Measurements from ENCODE around the gene MBD4. TPM values are rescaled to one million over a fixed set of nuclear protein-coding genes. Genes with fewer than 3 reads are reported as not detected.
"Not testable (repeated sequence)": the region's sequence is repeated elsewhere in the genome, so short reads cannot be mapped to it uniquely, and the experiment has no call there.

Gene MBD4
- total RNA-seq, 4 donors from 2014 or later = 12.1 to 23.3 (median 16.4) TPM

DNA sequence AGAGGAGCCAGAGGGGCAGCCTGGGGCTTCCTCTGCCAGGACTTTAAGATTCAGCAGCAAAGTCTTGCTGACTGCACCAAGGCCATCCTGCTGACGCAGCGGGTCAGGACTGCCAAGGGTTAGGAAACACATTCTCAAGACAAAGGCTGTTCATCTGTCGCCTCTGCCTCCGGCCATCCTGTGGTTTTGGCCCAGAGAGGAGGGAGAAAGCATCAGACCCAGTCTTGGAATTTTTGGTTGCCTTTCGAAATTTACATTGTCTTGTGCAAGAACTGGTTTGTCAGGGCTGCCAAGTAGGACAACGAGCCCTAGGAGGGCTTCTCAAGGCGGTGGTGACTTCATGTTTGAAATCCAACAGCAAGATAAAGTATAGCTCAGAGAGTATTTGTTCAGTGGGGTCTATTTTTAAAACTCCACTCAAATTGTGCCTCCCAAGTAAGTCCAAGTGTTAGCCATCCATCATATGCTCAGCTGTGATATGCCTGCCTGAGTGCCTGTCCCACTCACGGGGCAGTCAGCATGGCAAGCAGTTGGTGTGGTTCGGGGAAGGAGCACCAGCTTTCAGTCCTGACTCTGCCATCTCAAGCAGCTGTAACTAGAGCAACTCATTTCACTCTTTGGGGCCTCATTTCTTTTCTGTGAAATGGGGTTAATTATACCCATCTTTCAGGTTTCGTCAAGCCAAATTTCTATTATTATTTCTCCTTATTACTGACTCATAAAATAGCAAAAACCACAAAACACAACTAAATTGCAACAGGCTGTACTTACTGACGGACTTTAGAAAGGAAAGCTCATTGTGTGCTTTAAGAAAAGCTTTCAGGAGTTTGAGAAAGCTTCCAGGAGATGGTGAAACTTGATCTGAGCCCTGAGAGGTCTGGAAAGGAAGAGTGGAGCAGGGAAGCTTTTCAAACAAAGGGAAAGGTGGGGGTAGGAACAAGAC is 46.2 kb upstream of the MBD4 start:
- Histone ChIP-seq H3K27me3 (no peaks in the 10 kb centered on the region), H3K9me3 (no peaks in the 10 kb centered on the region), H3K27ac (replicated peaks in 1 of 4) (peak overlapping the region; percentile 33 to 60 (median 54)), H3K4me3 (no peak overlapping the region), H3K36me3 (peaks cover 0 to 73% (median 44%) of the 10 kb centered on the region in 4 donors), H3K4me1 (peaks cover 26 to 42% (median 37%) of the 10 kb centered on the region in 4 donors)
- TF ChIP-seq, protein P1, sequence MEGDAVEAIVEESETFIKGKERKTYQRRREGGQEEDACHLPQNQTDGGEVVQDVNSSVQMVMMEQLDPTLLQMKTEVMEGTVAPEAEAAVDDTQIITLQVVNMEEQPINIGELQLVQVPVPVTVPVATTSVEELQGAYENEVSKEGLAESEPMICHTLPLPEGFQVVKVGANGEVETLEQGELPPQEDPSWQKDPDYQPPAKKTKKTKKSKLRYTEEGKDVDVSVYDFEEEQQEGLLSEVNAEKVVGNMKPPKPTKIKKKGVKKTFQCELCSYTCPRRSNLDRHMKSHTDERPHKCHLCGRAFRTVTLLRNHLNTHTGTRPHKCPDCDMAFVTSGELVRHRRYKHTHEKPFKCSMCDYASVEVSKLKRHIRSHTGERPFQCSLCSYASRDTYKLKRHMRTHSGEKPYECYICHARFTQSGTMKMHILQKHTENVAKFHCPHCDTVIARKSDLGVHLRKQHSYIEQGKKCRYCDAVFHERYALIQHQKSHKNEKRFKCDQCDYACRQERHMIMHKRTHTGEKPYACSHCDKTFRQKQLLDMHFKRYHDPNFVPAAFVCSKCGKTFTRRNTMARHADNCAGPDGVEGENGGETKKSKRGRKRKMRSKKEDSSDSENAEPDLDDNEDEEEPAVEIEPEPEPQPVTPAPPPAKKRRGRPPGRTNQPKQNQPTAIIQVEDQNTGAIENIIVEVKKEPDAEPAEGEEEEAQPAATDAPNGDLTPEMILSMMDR (IDR thresholded peaks at IDR 0.05) = no peak
- TF ChIP-seq POLR2AphosphoS5 (IDR thresholded peaks at IDR 0.05) (peak; percentile 45 to 57), POLR2A (IDR thresholded peaks at IDR 0.05; ENCODE audit: low read depth) (no peak), EP300 (IDR thresholded peaks at IDR 0.05) (no peak)
- peak; percentile 93 for DNase-seq (ENCODE audit: extremely low spot score)
- intact Hi-C loops (cut with DNase I) = no loop called here
- 75% methylated on average over 11 of the region's 11 CpGs for WGBS

DNA sequence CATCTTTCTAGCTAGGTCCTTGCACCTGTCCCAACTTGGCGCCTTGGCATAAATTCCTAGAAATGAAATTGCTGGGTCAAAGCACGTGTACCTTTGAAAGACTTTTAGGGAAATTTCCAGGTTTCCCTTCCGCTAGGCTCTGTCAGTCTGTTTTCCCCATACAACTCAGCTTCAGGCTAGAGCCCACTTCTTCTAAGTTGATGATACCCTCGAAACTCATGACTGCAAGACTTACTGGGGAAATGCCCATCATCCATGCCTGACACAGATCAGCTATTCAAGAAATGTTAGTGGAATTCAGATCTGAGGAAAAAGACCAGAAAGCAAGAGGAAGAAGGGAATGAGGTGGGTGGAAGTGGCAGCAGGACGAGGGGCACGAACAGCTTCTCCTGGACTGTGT is 45.4 kb upstream of the MBD4 start:
- intact Hi-C loops (cut with DNase I); H3K4me3 ChIP-seq; H3K9me3 ChIP-seq; DNase-seq (ENCODE audit: extremely low spot score); H3K27me3 ChIP-seq: not testable (repeated sequence)
- peaks cover 21 to 40% (median 30%) of the 10 kb centered on the region in 4 donors for H3K4me1 ChIP-seq
- 96% methylated on average over 6 of the region's 6 CpGs for WGBS
- H3K36me3 ChIP-seq = peaks cover 1 to 79% (median 48%) of the 10 kb centered on the region in 4 donors
- peak overlapping the region in 2 of 4 donors; percentile 33 to 41 for H3K27ac ChIP-seq (replicated peaks in 1 of 4)

DNA sequence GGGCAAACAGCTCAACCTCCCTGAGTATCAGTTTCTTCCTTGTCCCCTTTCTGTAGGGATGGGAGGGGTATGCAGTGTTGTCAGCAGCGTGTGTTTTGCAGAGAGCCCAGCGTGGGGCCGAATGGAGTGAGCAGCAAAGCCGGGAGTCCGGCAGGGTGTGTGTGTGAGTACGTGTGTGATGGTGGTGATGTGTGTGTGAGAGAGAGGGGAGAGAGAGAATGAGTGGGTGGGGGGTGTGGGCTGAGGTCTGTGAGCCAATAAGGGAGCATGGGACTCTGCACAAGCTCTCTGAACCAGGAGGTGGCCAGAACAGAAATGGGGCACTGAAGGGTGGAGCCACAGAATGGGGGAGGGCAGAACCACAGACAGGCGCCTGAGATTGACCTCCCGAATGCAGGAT is 44.1 kb upstream of the MBD4 start:
- TF ChIP-seq EP300 (IDR thresholded peaks at IDR 0.05) = no peak
- no peak for TF ChIP-seq POLR2A (IDR thresholded peaks at IDR 0.05; ENCODE audit: low read depth)
- TF ChIP-seq, protein P1 (IDR thresholded peaks at IDR 0.05) = no peak
- TF ChIP-seq POLR2AphosphoS5 (IDR thresholded peaks at IDR 0.05) = no peak
- peaks cover 21 to 37% (median 28%) of the 10 kb centered on the region in 4 donors for H3K4me1 ChIP-seq
- peaks cover 11 to 85% (median 55%) of the 10 kb centered on the region in 4 donors for H3K36me3 ChIP-seq
- H3K27me3 ChIP-seq = no peaks in the 10 kb centered on the region
- intact Hi-C loops (cut with DNase I) = no loop called here
- WGBS = 92% methylated on average over 8 of the region's 8 CpGs
- no peak overlapping the region for H3K4me3 ChIP-seq
- no peak for DNase-seq (ENCODE audit: extremely low spot score)
- no peak overlapping the region for H3K27ac ChIP-seq (replicated peaks in 1 of 4)
- H3K9me3 ChIP-seq = no peaks in the 10 kb centered on the region

DNA sequence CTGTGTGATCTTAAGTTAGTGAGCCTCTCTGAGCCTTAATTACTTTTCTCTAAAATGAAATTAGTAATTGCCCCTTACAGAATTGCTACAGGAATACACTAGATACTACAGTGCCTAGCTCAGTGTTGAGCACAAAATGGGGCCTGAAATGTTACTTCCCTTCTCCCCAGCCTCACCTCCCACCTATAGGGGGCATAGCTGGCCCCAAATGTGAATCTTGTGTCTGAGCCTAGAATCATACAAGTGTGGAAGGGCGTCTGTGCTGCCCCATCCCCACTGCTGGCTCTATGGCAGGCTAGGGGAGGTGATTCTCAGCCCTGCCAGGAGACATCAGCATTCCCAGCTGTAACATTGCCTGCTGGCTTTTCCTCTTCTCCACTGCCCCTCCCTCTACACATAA is 43.0 kb upstream of the MBD4 start:
- H3K27me3 ChIP-seq = no peaks in the 10 kb centered on the region
- 67% methylated on average over 1 of the region's 1 CpG for WGBS
- DNase-seq (ENCODE audit: extremely low spot score) = no peak
- peaks cover 21 to 37% (median 28%) of the 10 kb centered on the region in 4 donors for H3K4me1 ChIP-seq
- no peaks in the 10 kb centered on the region for H3K9me3 ChIP-seq
- H3K27ac ChIP-seq (replicated peaks in 1 of 4) = peak overlapping the region in 2 of 4 donors; percentile 31 to 53
- H3K36me3 ChIP-seq = peaks cover 14 to 90% (median 60%) of the 10 kb centered on the region in 4 donors
- intact Hi-C loops (cut with DNase I) = no loop called here
- no peak overlapping the region for H3K4me3 ChIP-seq
- TF ChIP-seq EP300 (IDR thresholded peaks at IDR 0.05) (no peak), POLR2AphosphoS5 (IDR thresholded peaks at IDR 0.05) (no peak), POLR2A (IDR thresholded peaks at IDR 0.05; ENCODE audit: low read depth) (no peak)
- TF ChIP-seq, protein P1 (IDR thresholded peaks at IDR 0.05) = no peak

DNA sequence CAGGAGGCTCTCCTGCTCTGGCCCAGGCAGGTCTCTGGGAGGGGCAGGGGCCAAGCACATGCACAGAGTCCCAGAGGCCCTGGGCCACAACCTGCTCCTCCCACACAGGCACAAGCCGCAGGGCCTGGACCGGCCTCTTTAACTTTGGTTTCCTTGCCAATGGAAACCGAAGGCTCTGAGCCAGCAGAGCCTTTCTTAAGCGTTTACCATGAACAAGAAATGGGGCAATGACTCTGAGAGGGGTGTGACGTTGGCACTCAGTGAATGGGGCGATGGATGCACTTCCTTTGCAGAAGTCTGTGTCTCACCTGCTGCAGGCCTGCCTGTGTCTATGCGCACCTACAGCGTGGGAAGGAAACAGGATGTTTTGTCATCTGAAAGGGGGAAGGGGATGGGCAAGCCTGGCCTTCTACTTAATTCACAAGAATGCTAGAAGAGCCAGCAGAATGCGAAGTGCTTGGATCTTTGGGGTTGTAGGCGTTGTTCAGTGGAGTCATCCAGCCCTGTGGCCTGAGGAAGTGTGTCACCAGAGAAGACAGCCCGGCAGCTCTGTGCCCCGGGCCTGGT is 42.1 kb upstream of the MBD4 start:
- no peaks in the 10 kb centered on the region for H3K9me3 ChIP-seq
- intact Hi-C loops (cut with DNase I) = no loop called here
- H3K27ac ChIP-seq (replicated peaks in 1 of 4) = peak overlapping the region in 2 of 4 donors; percentile 32 to 53
- TF ChIP-seq POLR2AphosphoS5 (IDR thresholded peaks at IDR 0.05) (no peak), EP300 (IDR thresholded peaks at IDR 0.05) (no peak), POLR2A (IDR thresholded peaks at IDR 0.05; ENCODE audit: low read depth) (no peak)
- TF ChIP-seq, protein P1 (IDR thresholded peaks at IDR 0.05) = no peak
- WGBS = 73% methylated on average over 10 of the region's 12 CpGs
- H3K36me3 ChIP-seq = peaks cover 14 to 90% (median 67%) of the 10 kb centered on the region in 4 donors
- H3K27me3 ChIP-seq = no peaks in the 10 kb centered on the region
- H3K4me3 ChIP-seq = no peak overlapping the region
- no peak for DNase-seq (ENCODE audit: extremely low spot score)
- peaks cover 20 to 37% (median 27%) of the 10 kb centered on the region in 4 donors for H3K4me1 ChIP-seq

DNA sequence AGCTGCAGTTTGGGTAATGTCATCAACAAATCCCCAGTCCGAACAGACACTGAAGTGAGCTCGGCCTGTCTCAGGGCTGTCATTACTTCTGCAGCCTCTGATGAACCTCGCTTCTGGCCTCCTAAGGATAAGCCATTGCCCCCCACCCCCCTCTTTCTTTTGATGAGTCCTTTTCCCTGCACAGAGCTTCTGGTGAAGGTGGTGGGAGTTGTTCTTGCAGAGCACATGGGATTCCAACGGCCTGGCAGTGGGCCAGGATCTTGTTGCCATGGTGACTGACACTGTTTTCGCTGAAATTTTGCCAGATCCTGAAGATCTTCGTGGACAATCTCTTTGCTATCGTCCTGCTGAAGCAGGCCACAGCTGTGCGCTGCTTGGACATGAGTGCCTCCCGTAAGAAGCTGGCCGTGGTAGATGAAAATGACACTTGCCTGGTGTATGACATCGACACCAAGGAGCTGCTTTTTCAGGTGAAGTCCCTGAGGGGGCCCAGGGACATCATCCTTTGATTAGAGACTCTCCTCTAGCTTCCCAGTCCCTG is 41.5 kb upstream of the MBD4 start:
- WGBS = 46% methylated on average over 5 of the region's 11 CpGs
- peaks cover 18 to 90% (median 73%) of the 10 kb centered on the region in 4 donors for H3K36me3 ChIP-seq

More for the DNA sequence above, 41.5 kb upstream of the MBD4 start:
- H3K4me3 ChIP-seq; H3K27me3 ChIP-seq; H3K9me3 ChIP-seq; DNase-seq (ENCODE audit: extremely low spot score); intact Hi-C loops (cut with DNase I): not testable (repeated sequence)
- Histone ChIP-seq H3K4me1 (peaks cover 15 to 34% (median 21%) of the 10 kb centered on the region in 4 donors), H3K27ac (replicated peaks in 1 of 4) (peak overlapping the region in 2 of 4 donors; percentile 32 to 53)
